SK-N-SH treated with all-trans-retinoic acid at 6 μM for 48 hours (cell line): ENCODE measurements around the gene CACNA2D3.

Source experiments
- ATAC-seq: fragments of 200-7000 bp; cut with Tn5 transposase; 3 replicates; pipeline ENCODE4 v1.9.1; 2020; ENCODE audit warnings: mild to moderate bottlenecking, moderate library complexity
- ARNTL ChIP-seq: fragments of 450-650 bp; formaldehyde crosslinking; IDR thresholded peaks from 2 replicates; pipeline ENCODE4 v1.5.0; 2020; ENCODE audit warnings: low read depth, mild to moderate bottlenecking, moderate library complexity, borderline replicate concordance
- BACH2 ChIP-seq: fragments of 250-450 bp; sonication (Bioruptor Pico); IDR thresholded peaks from 2 replicates; pipeline ENCODE4 v1.9.0; 2021; ENCODE audit warnings: mild to moderate bottlenecking, borderline replicate concordance
- CSDC2 ChIP-seq: fragments of 250-450 bp; sonication (Bioruptor Pico); IDR thresholded peaks from 2 replicates; pipeline ENCODE4 v1.5.0; 2020; ENCODE audit warnings: mild to moderate bottlenecking, moderate library complexity
- ESRRG ChIP-seq: fragments of 250-450 bp; sonication (Bioruptor Pico); IDR thresholded peaks from 2 replicates; pipeline ENCODE4 v1.6.1; 2021; ENCODE audit warnings: mild to moderate bottlenecking
- GLIS3 ChIP-seq: fragments of 250-450 bp; sonication (Bioruptor Pico); IDR thresholded peaks from 2 replicates; pipeline ENCODE4 v1.5.0; 2020; ENCODE audit warnings: mild to moderate bottlenecking, moderate library complexity
- ISL1 ChIP-seq: fragments of 250-450 bp; sonication (Bioruptor Pico); IDR thresholded peaks from 2 replicates; pipeline ENCODE4 v2.1.2; 2022; ENCODE audit warnings: mild to moderate bottlenecking, moderate library complexity
- OSR1 ChIP-seq: fragments of 250-450 bp; sonication (Bioruptor Pico); IDR thresholded peaks from 2 replicates; pipeline ENCODE4 v1.8.0; 2022; ENCODE audit warnings: moderate library complexity, mild to moderate bottlenecking, inconsistent platforms
- PPARA ChIP-seq: fragments of 250-450 bp; sonication (Bioruptor Pico); IDR thresholded peaks from 2 replicates; pipeline ENCODE4 v1.5.0; 2020; ENCODE audit warnings: mild to moderate bottlenecking, borderline replicate concordance
- SNAI2 ChIP-seq: fragments of 250-450 bp; sonication (Bioruptor Pico); IDR thresholded peaks from 2 replicates; pipeline ENCODE4 v1.5.0; 2020; ENCODE audit warnings: mild to moderate bottlenecking, moderate library complexity
- TCF4 ChIP-seq: fragments of 250-450 bp; sonication (Bioruptor Pico); IDR thresholded peaks from 2 replicates; pipeline ENCODE4 v1.8.0; 2021; ENCODE audit warnings: mild to moderate bottlenecking, moderate library complexity, borderline replicate concordance
- TOX ChIP-seq: fragments of 250-450 bp; sonication (Bioruptor Pico); IDR thresholded peaks from 2 replicates; pipeline ENCODE4 v1.8.0; 2021; ENCODE audit warnings: mild to moderate bottlenecking, moderate library complexity, borderline replicate concordance
- ZC3H10 ChIP-seq: fragments of 250-450 bp; sonication (Bioruptor Pico); IDR thresholded peaks from 2 replicates; pipeline ENCODE4 v1.5.1; 2021; ENCODE audit warnings: mild to moderate bottlenecking, moderate library complexity
- ZFP3 ChIP-seq: fragments of 250-450 bp; sonication (Bioruptor Pico); IDR thresholded peaks from 2 replicates; pipeline ENCODE4 v1.5.0; 2020; ENCODE audit warnings: mild to moderate bottlenecking, moderate library complexity
- ZFP30 ChIP-seq: fragments of 450-650 bp; formaldehyde crosslinking; IDR thresholded peaks from 2 replicates; pipeline ENCODE4 v1.5.0; 2022; ENCODE audit warnings: mild to moderate bottlenecking, moderate library complexity
- ZNF565 ChIP-seq: fragments of 450-650 bp; formaldehyde crosslinking; conservative IDR thresholded peaks from 2 replicates; pipeline ENCODE4 v1.5.0; 2020; ENCODE audit warnings: low read depth, mild to moderate bottlenecking, moderate library complexity
- ZNF70 ChIP-seq: fragments of 450-650 bp; formaldehyde crosslinking; IDR thresholded peaks from 2 replicates; pipeline ENCODE4 v1.5.0; 2020; ENCODE audit warnings: mild to moderate bottlenecking, moderate library complexity
- ZNF8 ChIP-seq: fragments of 450-650 bp; formaldehyde crosslinking; IDR thresholded peaks from 2 replicates; pipeline ENCODE4 v1.5.0; 2020; ENCODE audit warnings: mild to moderate bottlenecking, moderate library complexity
- TF ChIP-seq, protein P1 (sequence below): fragments of 250-450 bp; sonication (Bioruptor Pico); IDR thresholded peaks from 2 replicates; pipeline ENCODE4 v1.8.0; 2021; ENCODE audit warnings: low read depth, mild to moderate bottlenecking, moderate library complexity, borderline replicate concordance
- TF ChIP-seq, protein P2 (sequence below): fragments of 250-450 bp; sonication (Bioruptor Pico); IDR thresholded peaks from 2 replicates; pipeline ENCODE4 v1.5.1; 2020; ENCODE audit warnings: low read depth, mild to moderate bottlenecking, moderate library complexity
- TF ChIP-seq, protein P3 (sequence below): fragments of 250-450 bp; sonication (Bioruptor Pico); IDR thresholded peaks from 2 replicates; pipeline ENCODE4 v1.5.1; 2021; ENCODE audit warnings: mild to moderate bottlenecking, moderate library complexity

Gene CACNA2D3

DNA sequence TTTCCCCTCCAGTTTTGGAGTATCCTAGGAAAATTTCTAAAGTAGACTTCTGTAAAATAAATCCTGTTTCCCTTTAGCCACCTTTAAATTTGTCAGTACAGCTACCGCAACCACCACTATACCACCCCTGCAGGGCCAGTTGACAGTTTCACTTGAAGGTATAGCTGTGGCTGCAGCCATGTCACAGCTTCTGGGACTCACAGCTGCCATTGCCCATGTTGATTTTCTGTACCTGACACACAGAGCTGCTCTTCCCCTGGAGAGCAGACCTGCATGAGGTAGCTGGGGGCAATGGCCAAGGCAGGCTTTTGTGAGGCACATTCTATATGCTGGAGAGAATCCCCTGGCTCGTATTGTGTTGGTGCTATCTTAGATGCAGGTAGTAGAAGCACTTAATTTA is 460.1 kb downstream of the CACNA2D3 start:
- no peak for ATAC-seq
- TF ChIP-seq PPARA (no peak), TCF4 (CRISPR knock-in tag) (no peak), GLIS3 (CRISPR knock-in tag) (no peak), SNAI2 (no peak), ZNF70 (CRISPR knock-in tag) (no peak), ARNTL (CRISPR knock-in tag) (no peak)
- TF ChIP-seq, protein P1, sequence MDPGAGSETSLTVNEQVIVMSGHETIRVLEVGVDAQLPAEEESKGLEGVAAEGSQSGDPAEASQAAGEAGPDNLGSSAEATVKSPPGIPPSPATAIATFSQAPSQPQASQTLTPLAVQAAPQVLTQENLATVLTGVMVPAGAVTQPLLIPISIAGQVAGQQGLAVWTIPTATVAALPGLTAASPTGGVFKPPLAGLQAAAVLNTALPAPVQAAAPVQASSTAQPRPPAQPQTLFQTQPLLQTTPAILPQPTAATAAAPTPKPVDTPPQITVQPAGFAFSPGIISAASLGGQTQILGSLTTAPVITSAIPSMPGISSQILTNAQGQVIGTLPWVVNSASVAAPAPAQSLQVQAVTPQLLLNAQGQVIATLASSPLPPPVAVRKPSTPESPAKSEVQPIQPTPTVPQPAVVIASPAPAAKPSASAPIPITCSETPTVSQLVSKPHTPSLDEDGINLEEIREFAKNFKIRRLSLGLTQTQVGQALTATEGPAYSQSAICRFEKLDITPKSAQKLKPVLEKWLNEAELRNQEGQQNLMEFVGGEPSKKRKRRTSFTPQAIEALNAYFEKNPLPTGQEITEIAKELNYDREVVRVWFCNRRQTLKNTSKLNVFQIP (CRISPR knock-in tag) = no peak
- TF ChIP-seq, all 23 proteins: peak for 0

DNA sequence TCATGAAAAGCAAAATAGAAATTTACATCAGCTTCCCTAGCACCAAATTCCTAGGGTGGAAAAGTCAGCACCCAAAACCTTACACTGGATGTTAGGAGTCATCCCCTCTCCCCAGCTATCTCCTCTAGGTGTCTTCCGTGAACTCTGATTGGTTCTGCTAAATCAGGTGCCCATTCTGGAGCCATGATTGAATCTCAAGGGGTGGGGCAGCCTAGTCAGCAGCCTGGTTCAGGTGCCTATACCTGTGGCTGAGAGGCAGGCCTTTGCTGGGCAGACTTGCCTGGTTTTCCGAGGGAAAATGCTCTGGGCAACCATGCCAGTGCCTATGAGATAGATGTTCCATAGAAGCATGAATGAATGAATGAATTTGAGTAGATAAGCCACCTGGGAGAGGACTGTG is 468.8 kb downstream of the CACNA2D3 start:
- TF ChIP-seq ZNF565 = no peak
- ATAC-seq = no peak

DNA sequence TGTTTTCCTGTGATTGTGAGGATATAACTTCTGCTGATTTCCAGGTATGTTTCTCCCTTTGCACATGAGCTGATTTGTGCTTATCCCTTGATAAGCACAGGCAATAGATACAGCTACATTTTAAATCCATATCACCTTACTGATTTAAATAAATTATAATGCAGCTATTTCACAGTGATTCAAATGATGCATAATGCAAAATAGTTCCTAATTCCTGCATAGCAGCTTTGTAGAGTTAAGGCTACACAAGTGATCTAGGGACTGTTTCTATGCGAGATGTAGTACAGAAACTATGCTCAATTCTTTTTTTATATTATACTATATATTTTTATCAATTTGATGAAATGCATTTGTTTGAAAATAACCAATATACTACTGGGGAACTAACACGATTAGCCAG is 471.3 kb downstream of the CACNA2D3 start:
- TF ChIP-seq ZNF8 (CRISPR knock-in tag) (no peak), ZFP3 (CRISPR knock-in tag) (no peak), ZNF565 (no peak), ESRRG (no peak), PPARA (no peak), ZFP30 (CRISPR knock-in tag) (no peak), TCF4 (CRISPR knock-in tag) (no peak), CSDC2 (CRISPR knock-in tag) (no peak), BACH2 (CRISPR knock-in tag) (no peak), OSR1 (no peak), TOX (no peak), ZC3H10 (CRISPR knock-in tag) (no peak), ISL1 (CRISPR knock-in tag) (no peak), ZNF70 (CRISPR knock-in tag) (no peak)
- TF ChIP-seq, protein P1 (CRISPR knock-in tag) = no peak
- TF ChIP-seq, protein P2, sequence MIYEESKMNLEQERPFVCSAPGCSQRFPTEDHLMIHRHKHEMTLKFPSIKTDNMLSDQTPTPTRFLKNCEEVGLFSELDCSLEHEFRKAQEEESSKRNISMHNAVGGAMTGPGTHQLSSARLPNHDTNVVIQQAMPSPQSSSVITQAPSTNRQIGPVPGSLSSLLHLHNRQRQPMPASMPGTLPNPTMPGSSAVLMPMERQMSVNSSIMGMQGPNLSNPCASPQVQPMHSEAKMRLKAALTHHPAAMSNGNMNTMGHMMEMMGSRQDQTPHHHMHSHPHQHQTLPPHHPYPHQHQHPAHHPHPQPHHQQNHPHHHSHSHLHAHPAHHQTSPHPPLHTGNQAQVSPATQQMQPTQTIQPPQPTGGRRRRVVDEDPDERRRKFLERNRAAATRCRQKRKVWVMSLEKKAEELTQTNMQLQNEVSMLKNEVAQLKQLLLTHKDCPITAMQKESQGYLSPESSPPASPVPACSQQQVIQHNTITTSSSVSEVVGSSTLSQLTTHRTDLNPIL (CRISPR knock-in tag) = no peak
- TF ChIP-seq, protein P3, sequence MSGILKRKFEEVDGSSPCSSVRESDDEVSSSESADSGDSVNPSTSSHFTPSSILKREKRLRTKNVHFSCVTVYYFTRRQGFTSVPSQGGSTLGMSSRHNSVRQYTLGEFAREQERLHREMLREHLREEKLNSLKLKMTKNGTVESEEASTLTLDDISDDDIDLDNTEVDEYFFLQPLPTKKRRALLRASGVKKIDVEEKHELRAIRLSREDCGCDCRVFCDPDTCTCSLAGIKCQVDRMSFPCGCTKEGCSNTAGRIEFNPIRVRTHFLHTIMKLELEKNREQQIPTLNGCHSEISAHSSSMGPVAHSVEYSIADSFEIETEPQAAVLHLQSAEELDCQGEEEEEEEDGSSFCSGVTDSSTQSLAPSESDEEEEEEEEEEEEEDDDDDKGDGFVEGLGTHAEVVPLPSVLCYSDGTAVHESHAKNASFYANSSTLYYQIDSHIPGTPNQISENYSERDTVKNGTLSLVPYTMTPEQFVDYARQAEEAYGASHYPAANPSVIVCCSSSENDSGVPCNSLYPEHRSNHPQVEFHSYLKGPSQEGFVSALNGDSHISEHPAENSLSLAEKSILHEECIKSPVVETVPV = no peak
- no peak for ATAC-seq

DNA sequence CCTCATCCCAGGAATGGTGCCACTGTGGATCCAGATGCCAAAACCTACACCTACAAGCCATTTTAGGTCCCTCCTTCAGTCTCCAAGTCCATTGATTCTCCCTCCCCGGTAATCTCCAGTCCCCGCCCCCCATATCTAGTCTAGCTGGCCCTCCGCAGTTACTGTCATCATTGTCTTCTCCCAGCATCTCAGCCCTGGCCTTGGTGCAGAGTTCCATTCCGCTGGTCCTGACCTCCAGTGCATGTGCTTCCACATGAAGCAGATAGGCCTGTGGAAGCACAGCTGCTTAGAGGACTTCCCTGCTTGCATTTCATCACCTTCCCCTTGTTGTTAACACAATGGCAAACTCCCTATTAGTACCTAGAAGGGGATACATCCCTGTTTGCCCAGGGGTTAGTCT is 473.7 kb downstream of the CACNA2D3 start:
- no peak for TF ChIP-seq OSR1
- no peak for TF ChIP-seq ZNF8 (CRISPR knock-in tag)
- TF ChIP-seq ARNTL (CRISPR knock-in tag) = no peak
- no peak for TF ChIP-seq ISL1 (CRISPR knock-in tag)
- TF ChIP-seq TOX = no peak
- TF ChIP-seq, protein P2 (CRISPR knock-in tag) = no peak
- no peak for TF ChIP-seq ZFP3 (CRISPR knock-in tag)
- TF ChIP-seq ZFP30 (CRISPR knock-in tag) = no peak
- TF ChIP-seq, protein P1 (CRISPR knock-in tag) = no peak
- no peak for TF ChIP-seq BACH2 (CRISPR knock-in tag)
- no peak for TF ChIP-seq GLIS3 (CRISPR knock-in tag)
- no peak for TF ChIP-seq ZC3H10 (CRISPR knock-in tag)
- ATAC-seq = no peak
